Ishikawa (cell line): ENCODE results near the gene MED12L.

Source experiments
- CEBPB ChIP-seq: IDR thresholded peaks from 2 replicates; pipeline ENCODE4 v1.6.1; 2012
- EGR1 ChIP-seq: IDR thresholded peaks from 2 replicates; pipeline ENCODE4 v1.6.1; 2012
- EP300 ChIP-seq: IDR thresholded peaks from 2 replicates; pipeline ENCODE4 v1.6.1; 2012; ENCODE audit warnings: borderline replicate concordance
- MAX ChIP-seq: IDR thresholded peaks from 2 replicates; pipeline ENCODE4 v1.6.1; 2012
- NFIC ChIP-seq: IDR thresholded peaks from 2 replicates; pipeline ENCODE4 v1.6.1; 2012
- REST ChIP-seq: IDR thresholded peaks from 2 replicates; pipeline ENCODE4 v1.6.1; 2012; ENCODE audit warnings: low read depth, mild to moderate bottlenecking
- TCF12 ChIP-seq: IDR thresholded peaks from 2 replicates; pipeline ENCODE4 v1.6.1; 2012; ENCODE audit warnings: low read depth
- ZBTB7A ChIP-seq: IDR thresholded peaks from 2 replicates; pipeline ENCODE4 v1.6.1; 2012; ENCODE audit warnings: low read depth

DNA sequence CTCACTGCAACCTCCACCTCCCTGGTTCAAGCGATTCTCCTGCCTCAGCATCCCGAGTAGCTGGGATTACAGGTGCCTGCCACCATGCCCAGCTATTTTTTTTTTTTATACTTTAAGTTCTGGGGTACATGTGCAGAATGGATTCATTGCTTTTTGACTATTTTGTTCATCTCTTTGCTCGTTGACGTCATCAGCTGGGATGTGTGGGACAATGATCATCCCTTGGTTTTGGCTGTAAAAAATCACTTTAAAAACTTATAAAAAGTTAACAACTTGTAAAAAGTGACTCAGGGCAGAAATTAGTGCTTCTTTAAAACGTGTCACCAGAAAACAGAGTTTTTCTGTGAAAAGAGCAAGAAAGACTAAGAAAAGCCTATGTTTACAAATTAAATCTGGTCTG, 337.6 kb downstream of the MED12L start:
- TF ChIP-seq NFIC (no peak), EGR1 (no peak), CEBPB (no peak), MAX (no peak), EP300 (no peak), ZBTB7A (no peak), TCF12 (no peak), REST (no peak)
